ENCODE measurements around the gene TAS2R41. TPM values are rescaled to one million over a fixed set of nuclear protein-coding genes. Genes with fewer than 3 reads are reported as not detected.
"Not testable (repeated sequence)": the region's sequence is repeated elsewhere in the genome, so short reads cannot be mapped to it uniquely, and the experiment has no call there.

Gene TAS2R41
- total RNA-seq, 4 donors from 2014 or later: 0.70 TPM; not detected in 3

DNA sequence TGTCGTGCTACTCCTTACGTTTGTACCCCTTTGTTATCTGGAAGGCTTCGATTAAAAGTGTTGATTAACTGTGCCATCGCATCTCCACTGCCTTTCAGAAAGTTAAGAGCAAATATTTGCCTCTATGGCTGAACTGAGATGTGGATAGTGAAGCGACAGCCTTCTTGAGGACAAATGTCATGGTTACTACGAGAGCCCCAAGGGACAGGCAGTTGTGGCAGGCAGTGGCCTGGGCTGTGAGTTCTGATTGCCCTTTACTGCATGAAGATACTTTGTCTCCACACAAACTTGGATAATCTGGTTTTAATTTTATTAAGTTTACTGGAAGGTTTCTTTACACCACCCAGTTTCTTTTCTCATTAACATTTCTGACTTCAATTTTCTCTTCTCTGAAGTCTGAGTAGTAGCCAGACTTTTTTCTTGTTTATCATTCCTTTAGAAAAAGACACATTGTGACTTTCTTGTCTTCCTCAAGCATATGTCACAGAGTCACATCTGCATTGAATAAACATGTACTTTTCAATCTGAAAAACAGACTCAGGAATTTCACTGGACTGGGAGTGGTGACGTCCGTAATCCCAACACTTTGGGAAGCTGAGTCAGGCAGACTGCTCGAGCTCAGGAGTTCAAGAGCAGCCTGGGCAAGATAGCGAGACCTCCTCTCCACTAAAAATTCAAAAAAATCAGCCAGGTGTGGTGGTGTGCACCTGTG, 1.5 kb downstream of the TAS2R41 start:
- H3K4me1 ChIP-seq: peaks cover 0 to 1% (median 0%) of the 10 kb centered on the region in 3 donors
- DNase-seq: no peak
- intact Hi-C loops (cut with DNase I): no loop called here
- no peaks in the 10 kb centered on the region for H3K36me3 ChIP-seq
- TF ChIP-seq POLR2A (IDR thresholded peaks at IDR 0.05): no peak
- TF ChIP-seq, protein P1, sequence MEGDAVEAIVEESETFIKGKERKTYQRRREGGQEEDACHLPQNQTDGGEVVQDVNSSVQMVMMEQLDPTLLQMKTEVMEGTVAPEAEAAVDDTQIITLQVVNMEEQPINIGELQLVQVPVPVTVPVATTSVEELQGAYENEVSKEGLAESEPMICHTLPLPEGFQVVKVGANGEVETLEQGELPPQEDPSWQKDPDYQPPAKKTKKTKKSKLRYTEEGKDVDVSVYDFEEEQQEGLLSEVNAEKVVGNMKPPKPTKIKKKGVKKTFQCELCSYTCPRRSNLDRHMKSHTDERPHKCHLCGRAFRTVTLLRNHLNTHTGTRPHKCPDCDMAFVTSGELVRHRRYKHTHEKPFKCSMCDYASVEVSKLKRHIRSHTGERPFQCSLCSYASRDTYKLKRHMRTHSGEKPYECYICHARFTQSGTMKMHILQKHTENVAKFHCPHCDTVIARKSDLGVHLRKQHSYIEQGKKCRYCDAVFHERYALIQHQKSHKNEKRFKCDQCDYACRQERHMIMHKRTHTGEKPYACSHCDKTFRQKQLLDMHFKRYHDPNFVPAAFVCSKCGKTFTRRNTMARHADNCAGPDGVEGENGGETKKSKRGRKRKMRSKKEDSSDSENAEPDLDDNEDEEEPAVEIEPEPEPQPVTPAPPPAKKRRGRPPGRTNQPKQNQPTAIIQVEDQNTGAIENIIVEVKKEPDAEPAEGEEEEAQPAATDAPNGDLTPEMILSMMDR (IDR thresholded peaks at IDR 0.05): no peak
- peak overlapping the region in 2 of 4 donors; percentile 56 to 67 for H3K27ac ChIP-seq
- no peaks in the 10 kb centered on the region for H3K27me3 ChIP-seq
- WGBS, 2 donors: 56 to 68% methylated on average over 7 to 10 of the region's 10 CpGs
- no peaks in the 10 kb centered on the region for H3K9me3 ChIP-seq
- no peak overlapping the region for H3K4me3 ChIP-seq

GRCh38 chr7:143480501-143480900, 2.8 kb downstream of the TAS2R41 start:
- Histone ChIP-seq H3K36me3 (no peaks in the 10 kb centered on the region), H3K9me3 (no peaks in the 10 kb centered on the region), H3K27me3 (no peaks in the 10 kb centered on the region), H3K4me1 (peaks cover 0 to 4% (median 0%) of the 10 kb centered on the region in 3 donors), H3K4me3 (no peak overlapping the region), H3K27ac (no peak overlapping the region)
- TF ChIP-seq POLR2A (IDR thresholded peaks at IDR 0.05): no peak
- TF ChIP-seq, protein P1 (IDR thresholded peaks at IDR 0.05): no peak
- intact Hi-C loops (cut with DNase I): no loop called here
- DNase-seq: no peak

DNA sequence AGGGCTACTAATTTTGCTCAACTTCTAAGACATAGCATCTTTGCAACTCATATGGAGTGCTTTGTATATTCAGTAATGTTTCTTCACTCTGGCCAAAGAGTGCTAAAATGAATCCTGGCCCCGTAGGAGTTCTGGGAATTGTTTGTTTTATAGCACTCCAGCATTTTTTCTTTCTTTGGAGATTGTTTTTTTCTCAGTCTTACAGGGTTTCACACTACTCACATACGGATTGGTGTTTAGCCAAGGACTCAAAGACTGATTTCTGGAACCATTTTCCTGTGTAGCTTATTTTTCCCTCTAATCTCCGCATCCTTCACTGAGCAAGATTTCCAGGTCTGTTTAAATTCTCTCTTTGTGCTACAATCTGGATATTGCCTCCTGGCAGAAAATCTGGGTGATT, 6.4 kb downstream of the TAS2R41 start:
- Histone ChIP-seq H3K4me1 (peaks cover 0 to 15% (median 0%) of the 10 kb centered on the region in 3 donors), H3K4me3 (no peak overlapping the region), H3K9me3 (no peaks in the 10 kb centered on the region), H3K27ac (peak overlapping the region in 2 of 4 donors; percentile 32 to 67), H3K27me3 (no peaks in the 10 kb centered on the region), H3K36me3 (no peaks in the 10 kb centered on the region)
- TF ChIP-seq, protein P1 (IDR thresholded peaks at IDR 0.05): no peak
- no peak for TF ChIP-seq POLR2A (IDR thresholded peaks at IDR 0.05)
- intact Hi-C loops (cut with DNase I): no loop called here
- 58 to 66% methylated on average over 3 of the region's 3 CpGs for WGBS, 2 donors
- no peak for DNase-seq

DNA sequence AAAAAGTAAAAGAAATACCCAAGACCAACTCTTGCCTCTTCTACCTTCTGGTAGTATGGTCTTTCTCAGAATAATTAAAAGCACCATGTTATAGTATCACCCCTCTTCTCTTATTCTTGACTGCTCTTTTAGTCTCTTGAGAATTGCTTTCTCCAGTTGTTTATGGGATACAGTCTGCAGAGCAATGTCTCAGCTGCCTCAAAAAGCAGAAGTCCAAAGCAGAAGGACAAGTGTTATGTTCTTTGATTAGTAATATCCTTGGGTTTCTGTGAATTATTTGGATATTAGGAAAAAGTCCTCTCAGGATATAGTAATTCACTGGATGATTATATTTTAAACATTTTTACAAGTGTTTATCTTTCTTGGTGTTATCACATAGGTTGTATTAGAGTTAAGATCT, 7.4 kb downstream of the TAS2R41 start:
- H3K27ac ChIP-seq: peak overlapping the region in 2 of 4 donors; percentile 19 to 67
- no peaks in the 10 kb centered on the region for H3K9me3 ChIP-seq
- H3K36me3 ChIP-seq: no peaks in the 10 kb centered on the region
- no peak for TF ChIP-seq POLR2A (IDR thresholded peaks at IDR 0.05)
- TF ChIP-seq, protein P1 (IDR thresholded peaks at IDR 0.05): no peak
- peaks cover 0 to 15% (median 0%) of the 10 kb centered on the region in 3 donors for H3K4me1 ChIP-seq
- H3K4me3 ChIP-seq: no peak overlapping the region
- intact Hi-C loops (cut with DNase I): no loop called here
- no peaks in the 10 kb centered on the region for H3K27me3 ChIP-seq
- DNase-seq: no peak

DNA sequence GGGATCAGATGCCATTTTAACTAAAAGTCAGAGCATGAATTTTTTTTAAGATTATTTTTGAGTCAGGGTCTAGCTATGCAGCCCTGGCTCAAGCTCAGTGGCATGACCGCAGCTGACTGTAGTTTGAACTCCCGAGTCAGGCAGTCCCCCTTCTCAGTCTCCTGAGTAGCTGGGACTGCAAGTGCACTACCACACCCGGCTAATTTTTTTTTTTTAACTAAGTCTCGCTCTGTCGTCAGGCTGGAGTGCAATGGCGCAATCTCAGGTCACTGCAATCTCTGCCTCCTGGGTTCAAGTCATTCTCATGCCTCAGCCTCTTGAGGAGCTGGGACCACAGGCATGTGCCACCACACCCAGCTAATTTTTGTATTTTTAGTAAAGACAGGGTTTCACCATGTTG, 7.8 kb downstream of the TAS2R41 start:
- no peaks in the 10 kb centered on the region for H3K27me3 ChIP-seq
- H3K4me1 ChIP-seq: peaks cover 0 to 15% (median 0%) of the 10 kb centered on the region in 3 donors
- WGBS, 2 donors: 49 to 70% methylated on average over 6 of the region's 6 CpGs
- no peaks in the 10 kb centered on the region for H3K36me3 ChIP-seq
- H3K27ac ChIP-seq: peak overlapping the region in 2 of 4 donors; percentile 19 to 67
- no peak overlapping the region for H3K4me3 ChIP-seq
- DNase-seq: no peak
- H3K9me3 ChIP-seq: no peaks in the 10 kb centered on the region
- intact Hi-C loops (cut with DNase I): no loop called here
- TF ChIP-seq, protein P1 (IDR thresholded peaks at IDR 0.05): no peak
- no peak for TF ChIP-seq POLR2A (IDR thresholded peaks at IDR 0.05)

DNA sequence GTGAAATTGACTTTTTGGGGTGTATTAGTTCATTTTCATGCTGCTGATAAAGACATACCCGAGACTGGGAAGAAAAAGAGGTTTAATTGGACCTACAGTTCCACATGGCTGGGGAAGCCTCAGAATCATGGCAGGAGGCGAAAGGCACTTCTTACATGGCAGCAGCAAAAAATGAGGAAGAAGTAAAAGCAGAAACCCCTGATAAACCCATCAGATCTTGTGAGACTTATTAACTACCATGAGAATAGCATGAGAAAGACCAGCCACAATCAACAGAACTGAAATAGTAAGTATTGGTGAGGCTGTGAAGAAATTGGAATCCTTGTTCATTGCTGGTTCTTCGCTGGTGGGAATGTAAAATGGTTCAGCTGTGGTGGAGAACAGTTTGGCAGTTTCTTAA, 8.6 kb downstream of the TAS2R41 start:
- 73 to 91% methylated on average over 3 of the region's 3 CpGs for WGBS, 2 donors
- H3K4me3 ChIP-seq; intact Hi-C loops (cut with DNase I); H3K27me3 ChIP-seq; H3K9me3 ChIP-seq; DNase-seq; H3K36me3 ChIP-seq: not testable (repeated sequence)
- Histone ChIP-seq H3K27ac (peak overlapping the region in 1 of 4 donors; percentile 67), H3K4me1 (peaks cover 0 to 15% (median 0%) of the 10 kb centered on the region in 3 donors)
